GM21423 (cell line): ENCODE data around the gene NT5DC3.
"Not testable (repeated sequence)": the region's sequence is repeated elsewhere in the genome, so short reads cannot be mapped to it uniquely, and the experiment has no call there.

Experiments
- ATAC-seq: cut with Tn5 transposase; IDR thresholded peaks from one replicate; pipeline ENCODE4 v1.9.1; 2021; ENCODE audit warnings: mild to moderate bottlenecking, moderate library complexity; ENCODE audit not compliant: unreplicated experiment

The NT5DC3 gene

DNA sequence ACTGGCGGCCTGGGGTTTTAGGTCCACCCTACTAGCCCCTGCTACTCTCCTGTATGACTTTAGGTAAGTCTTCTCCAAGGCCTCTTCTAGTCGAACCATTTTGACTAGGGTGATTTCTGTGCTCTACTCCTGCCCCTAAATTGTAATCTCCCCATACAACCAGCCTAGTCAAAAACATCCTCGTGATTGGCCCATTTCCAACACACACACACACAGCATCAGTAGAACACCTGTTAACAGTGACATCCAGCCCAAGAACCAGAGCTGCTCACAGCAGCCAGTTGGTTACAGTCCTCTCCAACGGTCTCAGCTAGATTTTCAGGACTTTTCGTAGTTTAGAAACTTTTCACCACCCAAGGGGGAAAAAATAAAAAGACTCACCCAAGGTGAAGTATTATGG is 30.9 kb downstream of the NT5DC3 start:
- no peak for ATAC-seq

DNA sequence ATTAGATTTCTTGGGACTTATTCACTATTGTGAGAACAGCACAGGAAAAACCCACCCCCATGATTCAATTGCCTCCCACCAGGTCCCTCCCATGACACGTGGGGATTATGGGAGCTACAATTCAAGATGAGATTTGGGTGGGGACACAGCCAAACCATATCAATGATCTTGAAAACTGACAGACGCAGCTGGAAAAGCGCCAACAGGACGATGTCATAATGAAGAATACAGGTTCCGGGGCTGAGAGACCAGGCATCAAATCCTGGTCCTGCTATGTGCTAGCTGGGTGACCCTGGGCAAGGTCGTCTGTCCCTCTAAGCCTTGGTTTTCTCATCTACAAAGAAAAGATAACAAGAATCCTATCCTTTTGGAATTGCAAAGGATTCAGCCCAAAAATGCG is 31.4 kb downstream of the NT5DC3 start:
- not testable (repeated sequence) for ATAC-seq

DNA sequence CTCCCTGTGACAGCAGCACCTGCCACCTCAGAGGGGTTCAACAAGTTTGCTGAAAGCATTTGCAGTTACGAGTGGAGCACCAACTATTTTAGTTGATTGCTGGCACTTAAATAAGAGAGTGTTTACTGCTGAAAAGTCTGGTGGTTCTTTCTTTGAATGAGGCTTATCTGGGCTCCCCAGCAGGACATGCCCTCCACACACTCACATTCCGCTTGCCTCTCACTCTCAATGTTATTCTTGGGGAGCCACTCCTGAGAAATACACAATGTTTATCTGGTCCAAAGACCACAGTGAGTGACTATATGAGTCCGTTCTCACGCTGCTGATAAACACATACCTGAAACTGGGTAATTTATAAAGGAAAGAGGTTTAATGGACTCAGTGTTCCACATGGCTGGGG is 31.9 kb downstream of the NT5DC3 start:
- no peak for ATAC-seq

DNA sequence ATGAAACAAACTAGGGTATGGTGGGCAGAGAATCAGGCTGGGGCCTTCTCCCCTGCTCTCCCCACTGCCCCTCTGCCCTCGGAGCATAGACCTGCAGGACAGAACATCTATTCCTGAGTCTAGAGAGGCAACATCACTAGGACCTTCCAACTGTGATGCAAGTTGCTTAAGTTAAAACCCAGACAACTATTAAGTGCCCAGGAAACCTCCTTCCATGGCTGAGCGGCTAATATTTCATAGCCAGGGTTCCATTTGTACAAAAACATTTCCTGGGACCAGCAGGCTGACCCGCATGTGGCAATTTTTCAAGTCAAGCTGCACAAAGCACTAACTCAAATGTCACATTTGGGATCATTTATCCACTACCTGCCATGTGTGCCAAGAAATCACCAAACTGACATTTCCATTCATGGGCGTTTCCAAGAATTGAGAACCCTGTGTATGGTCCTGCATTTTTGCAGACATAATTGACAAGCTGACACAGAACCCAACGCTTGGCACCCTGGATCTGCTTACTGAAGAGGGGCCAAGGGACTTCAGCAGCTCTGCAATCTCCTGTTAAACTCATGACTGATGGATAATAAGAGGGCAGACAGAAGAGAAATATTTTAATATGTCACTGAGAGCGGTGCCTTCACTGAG is 32.7 kb downstream of the NT5DC3 start:
- no peak for ATAC-seq

DNA sequence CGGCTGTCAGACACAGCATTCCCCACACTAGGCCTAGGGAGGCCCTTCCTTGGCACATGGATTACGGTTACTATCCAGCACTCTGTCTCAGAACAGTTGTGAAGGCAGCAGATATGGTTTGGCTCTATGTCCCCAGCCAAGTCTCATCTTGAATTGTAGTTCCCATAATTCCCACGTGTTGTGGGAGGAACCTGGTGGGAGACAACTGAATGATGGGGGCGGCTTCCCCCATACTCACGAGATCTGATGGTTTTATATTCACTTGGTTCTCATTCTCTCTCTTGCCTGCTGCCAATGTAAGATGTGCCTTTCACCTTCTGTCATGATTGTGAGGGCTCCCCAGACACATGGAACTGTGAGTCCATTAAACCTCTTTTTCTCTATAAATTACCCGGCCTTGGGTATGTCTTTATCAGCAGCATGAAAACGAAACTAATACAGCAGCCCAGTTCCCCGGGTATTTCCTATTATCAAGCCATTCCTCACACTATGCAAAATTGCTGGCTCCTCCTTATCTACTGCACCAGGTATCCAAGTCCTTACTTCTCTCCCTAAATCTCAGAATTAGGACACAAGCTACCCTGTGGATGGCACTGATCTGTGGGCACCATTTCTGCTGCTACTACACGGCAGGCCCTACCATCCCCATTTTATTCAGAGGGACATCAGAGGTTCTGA is 33.3 kb downstream of the NT5DC3 start:
- ATAC-seq = no peak

DNA sequence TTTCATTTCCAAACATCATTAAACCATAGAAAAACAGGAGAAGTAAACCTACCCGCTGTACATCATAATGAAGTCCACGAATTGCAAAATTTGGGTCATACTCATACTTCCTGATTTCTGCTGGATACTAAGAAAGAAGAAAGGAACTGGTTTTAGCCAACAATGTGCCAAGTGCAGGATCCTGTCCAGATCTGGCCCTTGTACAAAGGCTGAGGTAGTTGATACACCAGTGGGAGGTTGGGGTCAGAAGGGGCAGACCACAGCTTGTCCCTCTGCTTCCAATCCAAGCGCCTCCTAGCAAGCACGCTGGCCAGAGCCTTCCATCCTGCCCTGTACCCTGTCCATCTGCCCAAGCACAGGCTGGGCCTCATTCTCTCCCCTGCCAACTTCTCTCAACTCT is 34.2 kb downstream of the NT5DC3 start:
- ATAC-seq = no peak

DNA sequence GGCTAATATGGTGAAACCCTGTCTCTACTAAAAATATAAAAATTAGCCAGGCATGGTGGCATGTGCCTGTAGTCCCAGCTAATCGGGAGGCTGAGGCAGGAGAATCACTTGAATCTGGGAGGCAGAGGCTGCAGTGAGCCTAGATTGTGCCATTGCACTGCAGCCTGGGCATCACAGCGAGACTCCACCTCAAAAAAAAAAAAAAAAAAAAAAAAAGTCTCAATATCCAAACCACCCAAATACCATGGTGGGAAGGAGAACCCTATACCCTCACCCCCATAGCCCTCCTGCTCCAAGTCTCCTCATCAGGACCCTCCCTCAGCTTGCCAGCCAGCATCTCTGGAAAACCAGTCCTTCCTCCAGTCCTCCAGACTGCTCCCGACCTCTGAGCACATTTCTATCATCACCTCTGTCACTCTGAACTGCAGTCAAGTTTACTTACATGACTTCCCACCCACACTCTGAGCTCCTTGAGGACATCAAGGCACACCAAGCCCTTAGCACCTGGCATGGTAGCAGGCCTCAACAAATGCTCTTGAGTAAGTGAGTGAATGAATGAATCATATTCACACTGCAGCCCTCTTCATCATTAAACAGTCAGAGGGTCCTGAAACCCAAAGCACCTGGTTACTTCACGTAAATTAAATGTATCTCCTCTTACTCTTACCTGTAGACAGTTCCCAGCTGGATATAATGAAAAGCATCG is 35.2 kb downstream of the NT5DC3 start:
- ATAC-seq = no peak

DNA sequence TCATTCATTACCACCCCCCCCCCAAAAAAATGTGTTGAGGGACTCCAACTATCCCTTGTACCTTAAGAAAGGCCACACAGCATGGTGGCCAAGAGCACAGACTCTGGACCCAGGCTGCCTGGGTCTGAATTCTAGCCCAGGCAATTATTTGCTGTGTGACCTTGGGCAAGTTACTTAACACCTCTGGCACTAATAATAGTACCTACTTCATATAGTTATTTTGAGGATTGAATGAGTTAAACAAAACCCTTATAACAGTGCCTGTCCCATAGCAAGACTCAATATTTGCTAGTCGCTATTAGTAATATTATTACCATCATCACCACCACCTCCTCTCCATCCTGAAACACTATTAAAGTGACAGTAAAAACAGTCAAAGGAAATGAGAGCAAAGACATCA is 37.2 kb downstream of the NT5DC3 start:
- no peak for ATAC-seq

DNA sequence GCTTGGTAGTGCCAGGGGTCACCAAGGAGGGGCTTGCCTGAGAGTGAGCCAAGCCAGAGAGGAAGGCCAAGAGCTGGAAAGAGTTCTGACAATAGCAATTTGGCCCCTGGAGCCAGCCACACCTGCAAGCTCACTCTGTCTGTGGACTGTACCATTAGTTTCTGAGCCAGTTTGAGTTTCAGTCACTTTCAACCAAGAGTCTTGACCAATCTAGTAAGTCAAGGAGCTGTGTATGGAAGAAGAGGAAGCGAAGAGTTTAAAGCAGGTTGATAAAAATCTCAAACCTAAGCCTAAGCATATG is 38.5 kb downstream of the NT5DC3 start:
- ATAC-seq = no peak

DNA sequence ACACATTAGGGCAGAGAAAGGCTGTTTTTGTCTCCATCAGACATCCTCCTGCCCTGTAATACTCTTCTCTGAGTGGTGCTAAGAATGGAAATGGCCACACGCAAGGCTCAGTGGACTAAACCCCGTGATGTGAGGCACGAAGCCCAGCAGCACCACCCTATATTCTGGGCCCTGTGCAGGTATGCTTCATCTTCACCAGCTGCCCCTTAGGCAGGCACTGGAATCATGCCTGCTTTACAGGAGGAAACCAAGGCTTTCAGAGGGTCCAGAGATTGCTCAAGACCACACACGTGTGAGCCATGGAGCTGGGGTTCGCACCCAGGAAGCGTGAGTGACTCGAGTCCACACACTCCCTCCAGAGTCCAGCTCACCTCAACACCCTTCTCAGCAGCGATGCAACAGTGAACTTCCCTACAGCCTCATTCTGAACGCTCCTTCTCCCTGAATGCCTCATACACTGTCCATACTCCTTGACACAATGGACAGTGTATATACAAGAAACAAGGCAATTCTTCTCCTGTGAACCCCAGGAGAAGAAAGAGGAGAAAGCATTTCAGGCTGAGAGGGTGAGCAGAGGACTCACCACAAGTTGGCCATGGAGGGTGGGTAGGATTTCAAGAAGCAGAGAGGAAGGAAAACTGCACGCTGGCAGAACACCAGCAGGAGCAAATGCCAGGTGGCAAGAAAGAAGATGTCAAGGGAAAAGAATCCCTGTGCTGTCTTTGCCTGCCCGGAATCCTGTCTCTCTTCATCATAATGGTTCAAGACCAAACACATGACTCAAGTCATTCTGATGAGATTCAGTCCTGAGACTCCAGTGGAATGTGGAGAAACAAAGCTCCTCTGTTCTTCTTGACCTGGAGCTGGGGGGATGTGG is 39.1 kb downstream of the NT5DC3 start:
- no peak for ATAC-seq

DNA sequence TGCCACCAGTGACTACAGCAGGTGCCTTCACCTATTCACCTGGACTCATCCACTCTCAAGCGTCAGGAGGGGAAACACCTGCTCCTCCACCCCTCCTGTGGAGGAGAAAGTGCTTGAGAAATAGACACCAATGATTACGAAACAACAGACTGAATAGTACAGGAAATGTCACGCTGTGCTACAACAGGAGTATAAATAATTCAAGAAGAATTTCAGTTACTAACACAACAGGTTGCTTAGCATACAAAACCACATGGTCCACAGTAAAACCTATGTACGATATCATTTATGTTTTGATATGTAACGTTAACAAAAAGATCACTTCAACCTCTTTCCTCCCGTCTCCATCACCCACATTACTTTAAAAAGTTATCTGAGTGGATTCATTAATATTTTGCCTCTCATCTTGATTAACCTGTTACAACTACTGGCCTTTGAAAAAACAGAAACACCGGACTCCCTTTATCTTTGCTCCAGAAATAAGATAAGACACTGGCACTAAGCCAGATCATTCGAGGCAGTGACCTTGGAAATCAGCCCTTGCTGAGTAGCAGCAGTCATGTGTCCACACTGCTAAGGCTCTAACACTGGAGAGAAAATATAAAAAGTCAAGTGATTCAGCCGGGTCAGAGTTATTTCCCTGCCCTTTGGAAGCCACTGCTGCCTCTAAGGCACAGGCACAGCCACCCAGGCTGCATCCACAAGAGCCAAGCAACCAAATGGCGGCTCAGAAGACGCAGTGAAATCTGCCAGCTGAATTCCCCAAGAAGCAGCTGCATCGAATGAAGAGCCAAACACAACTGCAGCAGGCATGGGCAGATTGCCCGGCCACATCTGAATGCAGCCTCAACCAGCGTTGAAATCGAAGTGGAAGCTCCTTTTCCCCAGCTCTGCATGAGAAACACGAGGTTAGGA is 40.9 kb downstream of the NT5DC3 start:
- no peak for ATAC-seq

DNA sequence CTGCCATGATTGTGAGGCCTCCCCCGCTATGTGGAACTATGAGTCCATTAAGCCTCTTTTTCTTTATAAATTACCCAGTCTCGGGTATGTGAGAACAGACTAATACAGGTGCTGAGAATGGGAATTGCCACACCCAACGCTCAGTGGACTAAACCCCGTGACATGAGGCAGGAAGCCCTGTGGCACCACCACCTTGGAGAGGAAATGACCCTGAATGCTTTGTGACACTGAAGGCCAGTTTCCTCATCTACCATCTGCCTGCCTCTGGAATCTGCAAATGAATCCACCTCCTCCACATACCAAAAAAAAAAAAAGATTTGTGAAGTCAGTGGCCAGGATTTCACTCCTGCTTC is 41.6 kb downstream of the NT5DC3 start:
- ATAC-seq = no peak

DNA sequence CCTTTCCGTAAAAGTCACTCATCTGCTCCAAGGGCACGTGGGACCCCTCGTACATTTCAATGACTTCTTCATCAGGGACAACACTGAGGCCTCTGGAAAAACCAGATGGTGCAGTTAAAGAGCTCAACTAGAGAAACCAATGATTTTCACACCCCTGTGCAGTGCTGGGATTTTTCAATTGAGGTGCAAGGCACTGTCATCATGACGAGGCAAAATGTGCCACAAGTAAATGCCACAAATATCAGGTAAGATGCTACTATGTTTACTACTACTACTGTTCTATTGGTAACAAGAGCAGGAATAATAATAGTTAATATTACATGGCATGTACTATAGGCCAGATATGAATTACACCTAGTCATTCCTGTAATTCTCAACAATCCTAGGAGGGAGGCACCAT is 42.4 kb downstream of the NT5DC3 start:
- no peak for ATAC-seq

DNA sequence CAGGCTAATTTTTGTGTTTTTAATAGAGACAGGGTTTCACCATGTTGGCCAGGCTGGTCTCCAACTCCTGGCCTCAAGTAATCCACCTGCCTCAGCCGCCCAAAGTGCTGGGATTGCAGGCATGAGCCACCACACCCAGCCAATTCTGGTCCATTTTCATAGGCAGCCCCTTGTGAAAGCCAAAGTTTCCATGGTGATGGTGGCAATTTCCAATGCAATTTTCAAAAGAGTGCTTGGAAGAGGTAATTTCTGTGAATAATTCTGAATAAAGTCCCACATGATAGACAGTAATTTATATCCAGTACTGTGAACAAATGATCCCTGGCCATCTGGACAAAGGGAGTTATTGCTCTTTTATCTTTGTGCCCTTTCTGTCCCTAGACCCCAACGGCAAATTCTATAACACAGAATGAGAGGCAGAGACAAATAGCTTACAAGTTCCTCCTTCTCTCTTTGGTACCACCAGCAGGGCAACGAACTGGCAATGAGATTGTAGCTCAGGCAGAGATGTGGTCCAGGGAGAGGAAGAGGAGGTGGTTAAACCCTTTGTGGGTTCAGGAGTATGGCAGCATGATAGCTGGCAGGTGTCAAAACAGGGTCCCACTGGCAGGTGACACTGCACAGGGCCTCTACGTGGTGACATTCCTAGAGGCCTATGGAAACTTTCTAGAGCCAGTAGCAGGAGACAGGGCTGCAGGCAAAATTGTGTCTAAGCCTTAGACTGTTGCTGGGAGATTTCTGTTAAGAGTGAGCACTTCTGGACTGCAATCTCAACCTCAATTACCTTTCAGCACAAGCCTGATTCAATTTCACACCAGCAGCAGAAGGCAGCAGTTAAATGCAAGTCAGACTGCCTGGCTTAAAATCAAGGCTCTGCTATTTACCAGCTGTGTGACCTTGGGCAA is 46.5 kb downstream of the NT5DC3 start:
- ATAC-seq = no peak

DNA sequence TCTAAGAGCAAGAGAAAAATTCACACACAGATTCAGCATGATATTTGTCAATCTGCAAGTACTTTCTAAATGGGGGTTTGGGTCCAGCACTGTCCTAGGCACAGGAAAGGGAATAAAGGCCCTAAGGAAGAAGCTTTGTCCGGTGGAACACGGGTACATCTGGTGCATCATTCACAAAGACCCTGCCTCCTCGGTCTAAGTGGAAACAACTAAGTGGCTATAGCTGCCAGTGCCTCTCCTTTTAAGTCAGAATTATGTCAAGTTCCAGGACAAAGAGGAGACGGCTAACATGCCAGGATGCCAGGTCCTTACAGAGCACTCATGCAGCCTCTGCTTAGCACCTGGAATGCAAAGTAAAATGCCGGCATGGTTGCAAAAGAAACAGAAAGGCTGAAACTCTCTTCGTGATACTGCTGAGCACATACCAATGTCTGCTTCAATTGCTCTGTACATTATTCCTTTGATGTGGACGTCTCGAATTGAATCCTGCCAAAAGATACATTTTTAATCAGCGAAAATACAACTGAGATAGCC is 47.5 kb downstream of the NT5DC3 start:
- ATAC-seq = no peak

DNA sequence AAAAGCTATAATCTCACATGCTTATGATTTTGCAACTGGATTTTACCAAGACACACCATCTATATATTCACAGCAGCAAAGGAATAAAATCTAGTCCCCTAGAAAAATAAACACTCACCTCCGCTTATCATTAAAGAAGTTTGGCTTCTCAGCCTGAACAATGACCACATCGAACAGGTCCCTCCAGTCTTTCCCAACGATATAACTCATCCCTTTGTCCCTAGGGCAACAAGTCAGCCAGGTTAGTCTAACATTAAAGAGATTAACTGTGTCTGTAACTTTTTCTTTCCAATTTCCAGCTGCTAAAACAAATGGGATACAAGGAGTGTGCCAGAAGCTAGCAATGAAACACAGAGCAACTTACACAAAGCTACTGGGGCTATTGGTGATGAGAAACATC is 48.0 kb downstream of the NT5DC3 start:
- no peak for ATAC-seq

DNA sequence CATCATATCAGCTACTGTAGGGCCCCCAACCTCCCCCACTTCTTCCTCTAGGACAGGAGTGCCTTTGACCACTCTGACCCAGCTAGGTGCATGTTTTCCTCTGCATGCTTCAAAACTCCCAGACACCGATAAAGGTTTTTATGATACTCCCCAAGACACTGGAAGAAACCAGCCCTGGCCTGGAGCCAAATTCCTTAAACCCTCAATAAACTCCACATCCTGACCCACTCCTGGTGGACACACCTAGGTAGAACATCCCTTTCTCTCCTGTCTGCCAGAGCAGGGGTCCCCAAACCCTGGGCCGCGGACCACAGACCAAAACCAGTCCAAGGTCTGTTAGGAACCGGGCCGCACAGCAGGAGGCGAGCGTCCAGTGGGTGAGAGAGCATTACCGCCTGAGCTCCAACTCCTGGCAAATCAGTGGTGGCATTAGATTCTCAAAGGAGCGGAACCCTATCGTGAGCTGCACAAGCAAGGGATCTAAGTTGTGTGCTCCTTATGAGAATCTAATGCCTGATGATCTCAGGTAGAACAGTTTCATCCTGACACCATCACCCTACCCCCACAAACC is 49.6 kb downstream of the NT5DC3 start:
- ATAC-seq = no peak

DNA sequence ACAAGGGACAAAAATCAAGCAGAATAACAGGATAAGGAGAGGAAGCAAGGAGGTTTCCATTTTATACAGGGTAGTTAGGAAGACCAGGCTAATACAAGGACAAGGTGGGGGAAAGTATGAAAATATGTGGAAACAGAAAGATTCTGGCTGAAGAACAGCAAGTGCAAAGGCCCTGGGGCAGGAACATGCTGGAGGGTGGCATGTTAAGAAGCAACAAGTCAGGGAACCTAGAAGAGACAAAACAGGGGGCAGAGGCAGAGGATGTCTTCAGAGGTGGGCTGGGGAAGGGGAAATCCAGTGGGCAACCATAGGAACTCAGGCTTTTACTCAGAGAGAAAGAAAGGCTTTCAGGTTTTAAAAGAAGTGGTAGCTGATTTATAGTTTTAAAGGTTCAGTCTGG is 54.8 kb downstream of the NT5DC3 start:
- no peak for ATAC-seq
